GM12878 (cell line): ENCODE results near the gene TMEM167A. TPM values are rescaled to one million over a fixed set of nuclear protein-coding genes. Genes with fewer than 3 reads are reported as not detected.

Experiments
- ATAC-seq: fragments of 200-7000 bp; cut with Tn5 transposase; 3 replicates; pipeline ENCODE4 v1.9.1; 2020; ENCODE audit warnings: mild to moderate bottlenecking, moderate library complexity
- BruUV-seq: library from RNA; stranded (reverse); fragments of 400-500 nt; replicated peaks from 2 replicates; lab custom pipeline; 2021; lab: Mats Ljungman, UMichigan
- CTCF ChIA-PET: fragments of 300-600 bp; sonication (Branson Sonifier 250); formaldehyde crosslinking; extraction: SDS; loops from one replicate; lab custom pipeline; 2021; ENCODE audit warnings: inconsistent platforms; lab: Yijun Ruan, JAX
- POLR2A ChIA-PET: fragments of 350-600 bp; formaldehyde crosslinking; extraction: SDS; loops from one replicate; lab custom pipeline; 2021; ENCODE audit warnings: inconsistent platforms; lab: Charles Lee
- RAD21 ChIA-PET: fragments of 300-600 bp; sonication (Branson Sonifier 250); formaldehyde crosslinking; loops from one replicate; lab custom pipeline; 2023; ENCODE audit warnings: antibody characterized with exemption; ENCODE audit not compliant: unreplicated experiment; lab: Charles Lee
- SMC1A ChIA-PET: fragments of 300-600 bp; sonication (Branson Sonifier 250); formaldehyde crosslinking; loops from one replicate; lab custom pipeline; 2023; ENCODE audit not compliant: unreplicated experiment, uncharacterized antibody; lab: Charles Lee
- DNase-seq: peaks from one replicate; pipeline ENCODE4 v3.0.0-alpha.2; 2011; ENCODE audit warnings: low read depth, low spot score
- FAIRE-seq: peaks from 3 replicates; lab custom pipeline; 2011; peaks lifted over from hg19 to GRCh38; lab: Jason Lieb, UNC
- H2AFZ ChIP-seq: 2 replicates; pipeline ENCODE4 v1.6.0; 2011; ENCODE audit warnings: low read depth, low read length, control low read depth; ENCODE audit not compliant: control insufficient read depth
- H3K27ac ChIP-seq: 2 replicates; pipeline ENCODE4 v1.5.1; 2011; ENCODE audit warnings: control low read depth; ENCODE audit not compliant: control insufficient read depth, insufficient read depth
- H3K27me3 ChIP-seq, 2 experiments: replicated peaks in 1 of 2; 2 replicates each; pipeline versions ENCODE4 v1.6.0 to v1.6.1; 2011; ENCODE audit warnings: low read length in 1 of 2; ENCODE audit not compliant: control insufficient read depth in 2 of 2, insufficient read depth in 2 of 2
- H3K36me3 ChIP-seq, 2 experiments: 2 replicates each; pipeline ENCODE4 v1.5.1; 2011; ENCODE audit warnings: low read length in 1 of 2; ENCODE audit not compliant: control insufficient read depth in 2 of 2, insufficient read depth in 2 of 2
- H3K4me1 ChIP-seq: 2 replicates; pipeline ENCODE4 v1.6.1; 2011; ENCODE audit warnings: mild to moderate bottlenecking, low read length, moderate library complexity, mixed read lengths; ENCODE audit not compliant: control insufficient read depth, insufficient read depth
- H3K4me2 ChIP-seq: 2 replicates; pipeline ENCODE4 v1.6.0; 2011; ENCODE audit warnings: control low read depth; ENCODE audit not compliant: control insufficient read depth, insufficient read depth
- H3K4me3 ChIP-seq: fragments of 200-600 bp; sonication (generic); 2 replicates; pipeline ENCODE4 v1.5.1; 2016
- H3K79me2 ChIP-seq: 2 replicates; pipeline ENCODE4 v1.6.0; 2011; ENCODE audit warnings: low read length; ENCODE audit not compliant: control insufficient read depth, insufficient read depth
- H3K9ac ChIP-seq: 2 replicates; pipeline ENCODE4 v1.8.0; 2011; ENCODE audit warnings: low read length, control low read depth, mixed read lengths; ENCODE audit not compliant: control insufficient read depth, insufficient read depth
- H3K9me3 ChIP-seq: replicated peaks from 3 replicates; pipeline ENCODE4 v1.5.1; 2011; ENCODE audit warnings: mild to moderate bottlenecking, low read length; ENCODE audit not compliant: control insufficient read depth, insufficient read depth
- H4K20me1 ChIP-seq: 2 replicates; pipeline ENCODE4 v1.6.0; 2011; ENCODE audit not compliant: control insufficient read depth, insufficient read depth
- BCLAF1 ChIP-seq: fragments of 450-650 bp; IDR thresholded peaks from 2 replicates; pipeline ENCODE4 v1.6.1; 2017; ENCODE audit warnings: antibody characterized with exemption, mild to moderate bottlenecking, moderate library complexity
- BRCA1 ChIP-seq: IDR thresholded peaks from 2 replicates; pipeline ENCODE4 v1.6.1; 2011; ENCODE audit warnings: low read depth, low read length, improper control_type of control experiment
- IKZF1 ChIP-seq: fragments of 450-650 bp; conservative IDR thresholded peaks from 2 replicates; pipeline ENCODE4 v1.6.1; 2017; ENCODE audit warnings: antibody characterized with exemption, mild to moderate bottlenecking
- MYB ChIP-seq: fragments of 150-350 bp; IDR thresholded peaks from 2 replicates; pipeline ENCODE4 v1.6.1; 2014; ENCODE audit warnings: mild to moderate bottlenecking, low read depth, low read length, borderline replicate concordance
- NRF1 ChIP-seq: conservative IDR thresholded peaks from 2 replicates; pipeline ENCODE4 v1.6.1; 2011; ENCODE audit warnings: mild to moderate bottlenecking, low read depth, low read length, improper control_type of control experiment
- PAX5 ChIP-seq: IDR thresholded peaks from 2 replicates; pipeline ENCODE4 v1.6.1; 2011; ENCODE audit warnings: low read depth, low read length, borderline replicate concordance
- RAD21 ChIP-seq: IDR thresholded peaks from 2 replicates; pipeline ENCODE4 v1.6.1; 2011; ENCODE audit warnings: mild to moderate bottlenecking, low read depth, low read length, moderate library complexity; ENCODE audit not compliant: insufficient read depth
- SREBF1 ChIP-seq: IDR thresholded peaks from 2 replicates; pipeline ENCODE4 v1.6.1; 2012; ENCODE audit warnings: mild to moderate bottlenecking, low read length
- TARDBP ChIP-seq: IDR thresholded peaks from 2 replicates; pipeline ENCODE4 v1.6.1; 2016; ENCODE audit warnings: borderline replicate concordance
- ZNF207 ChIP-seq: fragments of 450-650 bp; IDR thresholded peaks from 2 replicates; pipeline ENCODE4 v1.6.1; 2014; ENCODE audit warnings: antibody characterized with exemption, mild to moderate bottlenecking, borderline replicate concordance
- ZNF384 ChIP-seq: IDR thresholded peaks from 2 replicates; pipeline ENCODE4 v1.6.1; 2012; ENCODE audit warnings: low read depth, mild to moderate bottlenecking, low read length, improper control_type of control experiment, borderline replicate concordance
- WGBS: methylation state at CpG from one replicate; pipeline ENCODE4 v1.1.6; 2016; ENCODE audit warnings: low lambda C conversion rate; ENCODE audit not compliant: insufficient replicate concordance, insufficient coverage; ENCODE audit errors: missing lambda C conversion rate; 5-methylcytosine and 5-hydroxymethylcytosine counted together
- in situ Hi-C: fragments of 300-500 bp; cut with MboI; formaldehyde crosslinking; loops from 9 replicates; pipeline ENCODE4 v1.14.3; 2018; ENCODE audit warnings: mixed read lengths
- intact Hi-C: fragments of 100-400 bp; cut with micrococcal nuclease; formaldehyde crosslinking; loops from one replicate; pipeline ENCODE4 v1.14.2; 2022; ENCODE audit not compliant: unreplicated experiment
- polyA plus RNA-seq, 11 experiments: library from polyadenylated mRNA; depleted of rRNA in 4 of 11; unstranded in 6 of 11; stranded (reverse) in 5 of 11; fragments of >200 nt; fragmentation: Nextera tagmentation in 4 of 11; fragmentation: Illumina TruSeq in 1 of 11; extraction: Ambion mirVana in 4 of 11; extraction: Trizol in 1 of 11; gene quantifications; 1 replicate in 1 of 11; 2 replicates in 10 of 11; pipeline versions ENCODE4 v1.2.1 to v1.2.3, GENCODE V29; 2011 to 2016; ENCODE audit warnings: inconsistent platforms in 2 of 11, missing spikeins in 2 of 11, low read depth in 1 of 11
- total RNA-seq, 4 experiments: library from RNA; depleted of rRNA in 3 of 4; stranded (reverse); fragments of >200 nt in 3 of 4; fragmentation: Illumina TruSeq in 1 of 4; extraction: Trizol in 1 of 4; gene quantifications; 2 replicates each; pipeline versions ENCODE4 v1.2.1 to v1.2.3, GENCODE V29; 2013 to 2021
- TF ChIP-seq, protein P1 (sequence below): fragments of 150-350 bp; IDR thresholded peaks from 2 replicates; pipeline ENCODE4 v1.6.1; 2016; ENCODE audit warnings: low read depth, low read length

The TMEM167A gene
- total and polyA plus RNA-seq, 10 of the 15 experiments (the other 5 are each of a cell fraction or from before 2014, with no cell fraction given): 29.5 to 363 (median 85.6) TPM

DNA sequence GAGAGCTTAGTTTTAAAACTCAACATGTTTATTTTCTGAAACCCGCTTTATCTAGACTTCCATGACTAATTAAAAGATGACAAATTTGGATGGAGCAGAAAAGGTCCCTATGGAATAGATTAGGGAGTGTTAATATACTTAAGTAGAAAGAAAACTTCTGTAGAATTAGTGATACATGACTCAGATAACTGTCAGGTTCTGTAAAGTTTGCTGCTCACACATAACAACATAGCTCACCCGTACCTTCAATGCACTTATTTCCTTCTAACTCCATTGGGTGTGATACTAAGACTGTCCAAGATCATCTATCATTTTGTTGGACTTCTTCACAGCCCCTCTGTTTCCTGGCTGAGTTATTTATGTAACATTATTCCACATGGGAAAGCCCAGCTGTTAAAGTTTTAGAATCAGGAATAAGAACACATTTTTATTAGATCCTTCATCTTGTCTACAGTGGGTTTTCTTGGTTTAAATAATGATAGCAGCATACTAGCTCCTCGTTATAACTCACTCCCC is 27.8 kb downstream of the TMEM167A start:
- ATAC-seq (no peak), DNase-seq (no peak), FAIRE-seq (no peak)
- H3K4me2 ChIP-seq: no peak overlapping the region
- H3K4me3 ChIP-seq: no peak overlapping the region
- no peak overlapping the region for H2AFZ ChIP-seq
- no peaks in the 10 kb centered on the region for H3K9me3 ChIP-seq
- no peaks in the 10 kb centered on the region for H3K4me1 ChIP-seq
- H3K27ac ChIP-seq: no peak overlapping the region
- H3K27me3 ChIP-seq: no peaks in the 10 kb centered on the region
- H3K36me3 ChIP-seq: peaks cover 0 to 10% of the 10 kb centered on the region in 2 experiments; a peak in 1 of 4 replicates
- ChIA-PET SMC1A (interaction anchor here (0.8 to 2.4 kb wide), 5 partner anchors 10 to 381 kb away, joined by 3 to 7 read pairs (median 3); no protein-coding TSS in a partner anchor), POLR2A (interaction anchor here (2.2 kb wide), 1 partner anchor 22 kb away, joined by 4 read pairs; no protein-coding TSS in a partner anchor), RAD21 (no interaction called here), CTCF (interaction anchor here (1.2 kb wide), 1 partner anchor 380 kb away, joined by 4 read pairs; no protein-coding TSS in a partner anchor)
- BruUV-seq: no TSS peak
- H3K9ac ChIP-seq: no peak overlapping the region
- WGBS: 98% methylated on average over 3 of the region's 3 CpGs
- in situ Hi-C loops: no loop called here
- intact Hi-C loops: no loop called here
- no peaks in the 10 kb centered on the region for H3K79me2 ChIP-seq
- H4K20me1 ChIP-seq: no peaks in the 10 kb centered on the region
- TF ChIP-seq RAD21 (no peak), PAX5 (no peak), NRF1 (no peak), TARDBP (no peak), BCLAF1 (no peak), ZNF207 (no peak), MYB (no peak), ZNF384 (no peak), IKZF1 (no peak), BRCA1 (no peak), SREBF1 (no peak)
- TF ChIP-seq, protein P1, sequence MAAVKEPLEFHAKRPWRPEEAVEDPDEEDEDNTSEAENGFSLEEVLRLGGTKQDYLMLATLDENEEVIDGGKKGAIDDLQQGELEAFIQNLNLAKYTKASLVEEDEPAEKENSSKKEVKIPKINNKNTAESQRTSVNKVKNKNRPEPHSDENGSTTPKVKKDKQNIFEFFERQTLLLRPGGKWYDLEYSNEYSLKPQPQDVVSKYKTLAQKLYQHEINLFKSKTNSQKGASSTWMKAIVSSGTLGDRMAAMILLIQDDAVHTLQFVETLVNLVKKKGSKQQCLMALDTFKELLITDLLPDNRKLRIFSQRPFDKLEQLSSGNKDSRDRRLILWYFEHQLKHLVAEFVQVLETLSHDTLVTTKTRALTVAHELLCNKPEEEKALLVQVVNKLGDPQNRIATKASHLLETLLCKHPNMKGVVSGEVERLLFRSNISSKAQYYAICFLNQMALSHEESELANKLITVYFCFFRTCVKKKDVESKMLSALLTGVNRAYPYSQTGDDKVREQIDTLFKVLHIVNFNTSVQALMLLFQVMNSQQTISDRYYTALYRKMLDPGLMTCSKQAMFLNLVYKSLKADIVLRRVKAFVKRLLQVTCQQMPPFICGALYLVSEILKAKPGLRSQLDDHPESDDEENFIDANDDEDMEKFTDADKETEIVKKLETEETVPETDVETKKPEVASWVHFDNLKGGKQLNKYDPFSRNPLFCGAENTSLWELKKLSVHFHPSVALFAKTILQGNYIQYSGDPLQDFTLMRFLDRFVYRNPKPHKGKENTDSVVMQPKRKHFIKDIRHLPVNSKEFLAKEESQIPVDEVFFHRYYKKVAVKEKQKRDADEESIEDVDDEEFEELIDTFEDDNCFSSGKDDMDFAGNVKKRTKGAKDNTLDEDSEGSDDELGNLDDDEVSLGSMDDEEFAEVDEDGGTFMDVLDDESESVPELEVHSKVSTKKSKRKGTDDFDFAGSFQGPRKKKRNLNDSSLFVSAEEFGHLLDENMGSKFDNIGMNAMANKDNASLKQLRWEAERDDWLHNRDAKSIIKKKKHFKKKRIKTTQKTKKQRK: no peak
